Right cardiac atrium (tissue), 5 donors: Measurements from ENCODE around the gene SEL1L. TPM values are rescaled to one million over a fixed set of nuclear protein-coding genes. Genes with fewer than 3 reads are reported as not detected.

ENCODE experiments used
- ATAC-seq, 2 donors: fragments of 200-7000 bp; cut with Tn5 transposase; one replicate each; pipeline versions ENCODE4 v1.8.0 to v1.9.1; 2020; ENCODE audit warnings: moderate library complexity in 2 of 2, mild to moderate bottlenecking in 1 of 2
- DNase-seq, 3 donors: peaks; one replicate each; pipeline ENCODE4 v3.0.0-alpha.2; 2020
- H3K27ac ChIP-seq: one replicate; pipeline ENCODE4 v1.5.1; 2013; ENCODE audit warnings: mild to moderate bottlenecking, low read length, control low read depth, moderate library complexity
- H3K27me3 ChIP-seq: one replicate; pipeline ENCODE4 v1.6.1; 2013; ENCODE audit not compliant: control insufficient read depth, insufficient read depth
- H3K4me1 ChIP-seq: one replicate; pipeline ENCODE4 v1.6.1; 2013; ENCODE audit warnings: low read length; ENCODE audit not compliant: control insufficient read depth, insufficient read depth
- H3K4me3 ChIP-seq: one replicate; pipeline ENCODE4 v1.5.1; 2013; ENCODE audit warnings: low read length, control low read depth
- H3K9me3 ChIP-seq: one replicate; pipeline ENCODE4 v1.6.1; 2013; ENCODE audit warnings: low read length; ENCODE audit not compliant: control insufficient read depth
- WGBS: extraction: QIAGEN DNeasy Blood & Tissue Kit; methylation state at CpG from one replicate; pipeline ENCODE4 v1.1.7; 2013; 5-methylcytosine and 5-hydroxymethylcytosine counted together
- intact Hi-C, 4 donors: fragments of 100-400 bp; cut with DNase I; formaldehyde crosslinking; loops; one replicate each; pipeline versions ENCODE4 v1.11.0 to v1.14.0; 2022 to 2023
- polyA plus RNA-seq: library from polyadenylated mRNA; stranded (reverse); fragments of 200-250 nt; gene quantifications from one replicate; pipeline ENCODE4 v1.2.3, GENCODE V29; 2013
- total RNA-seq, 4 donors: library from RNA; stranded (reverse); fragmentation: NEBNext Ultra II Directional; extraction: Animal tissue kit (Norgen Biotek cat#: 25700); gene quantifications; one replicate each; pipeline ENCODE4 v1.2.1, GENCODE V29; 2021
- donor health status: healthy with polysubstance abuse.
- donor health status: DM: no; HTN: yes; CAD: no.
- donor health status: DM: no; HTN: no; CAD: no.
- donor health status: DM: no; HTN: yes; CAD: no; lungs with severe emphysema.
- donor health status: DM: yes; HTN: yes; CAD: no.

The SEL1L gene
- total and polyA plus RNA-seq, 5 donors, result 13.9 to 77.7 (median 61.7) TPM

DNA sequence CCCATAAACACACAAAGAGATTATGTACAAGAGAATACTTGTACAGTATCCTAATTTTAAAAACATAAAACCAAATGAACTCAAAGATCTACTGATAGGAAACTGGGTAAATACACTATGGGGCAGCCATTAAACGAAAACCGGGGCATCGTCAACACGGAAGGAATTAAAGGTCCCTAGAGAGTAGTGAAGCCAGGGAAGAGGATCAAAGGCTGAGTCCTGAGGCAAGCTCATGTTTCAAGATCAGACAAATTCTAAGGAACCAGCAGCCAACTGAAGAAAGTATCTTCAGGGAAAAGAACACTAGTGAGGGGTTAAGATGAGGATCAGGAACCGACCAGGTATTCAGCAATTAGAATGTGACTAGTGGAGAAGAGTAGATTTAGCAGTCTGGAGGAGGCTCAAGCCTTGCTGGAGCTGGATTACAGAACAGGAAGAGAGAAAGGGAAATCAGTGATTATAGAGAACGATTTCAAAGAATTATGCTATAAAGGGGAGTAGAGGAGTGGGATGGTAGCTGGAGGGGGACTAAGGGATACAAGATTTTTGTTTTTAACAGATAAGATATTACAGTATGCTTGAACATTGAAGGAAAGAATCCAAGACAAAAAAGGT, 23.7 kb downstream of the SEL1L start:
- Histone ChIP-seq H3K4me1 (peaks cover 4% of the 10 kb centered on the region), H3K27me3 (no peaks in the 10 kb centered on the region), H3K4me3 (no peak overlapping the region), H3K27ac (no peak overlapping the region), H3K9me3 (no peaks in the 10 kb centered on the region)
- 29% methylated on average over 6 of the region's 6 CpGs for WGBS
- intact Hi-C loops, result no loop called here
- DNase-seq (no peak), ATAC-seq (peak; percentile 38 to 49)

DNA sequence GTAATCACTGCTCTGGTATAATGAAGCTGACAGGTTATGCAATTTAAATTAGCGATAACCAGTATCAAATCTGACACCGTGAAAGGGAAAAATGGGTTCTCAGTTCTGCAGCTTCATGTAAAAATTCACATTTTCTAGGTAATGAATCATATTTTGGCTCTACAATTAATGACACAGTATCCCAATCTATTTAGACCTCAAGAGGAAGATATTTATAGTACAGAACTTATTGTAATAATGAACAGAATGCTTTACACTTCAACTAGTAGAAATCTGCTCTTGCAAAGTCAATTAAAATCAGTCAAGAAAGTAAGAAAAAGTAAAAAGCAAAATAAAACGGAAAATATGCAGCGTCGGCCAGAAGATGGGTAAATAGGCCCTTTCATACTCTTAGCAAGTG, 24.3 kb downstream of the SEL1L start:
- DNase-seq (no peak), ATAC-seq (no peak)
- H3K4me1 ChIP-seq, result peaks cover 4% of the 10 kb centered on the region
- WGBS, result 74% methylated on average over 5 of the region's 5 CpGs
- intact Hi-C loops, result no loop called here
- no peaks in the 10 kb centered on the region for H3K9me3 ChIP-seq
- no peaks in the 10 kb centered on the region for H3K27me3 ChIP-seq
- H3K4me3 ChIP-seq, result no peak overlapping the region
- no peak overlapping the region for H3K27ac ChIP-seq

DNA sequence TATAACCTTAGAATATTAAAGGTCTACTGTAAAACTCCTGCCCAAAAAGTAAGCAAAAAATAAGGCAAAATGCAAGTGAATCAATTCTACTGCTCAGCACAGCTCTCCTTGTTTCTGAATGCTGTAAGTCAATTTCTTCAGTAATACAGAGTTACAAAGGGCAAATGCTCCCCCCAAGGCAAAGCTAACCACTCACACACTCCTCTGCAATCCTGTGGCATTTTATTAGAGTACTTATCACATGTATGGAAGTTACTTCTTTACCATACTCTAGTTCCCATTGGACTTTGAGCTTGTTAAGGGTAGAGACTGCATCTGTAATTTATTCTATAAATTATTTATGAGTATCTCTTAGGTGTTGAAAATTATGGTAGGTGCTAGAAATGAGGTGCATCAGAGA, 27.2 kb downstream of the SEL1L start:
- no peak overlapping the region for H3K4me3 ChIP-seq
- H3K27ac ChIP-seq, result no peak overlapping the region
- ATAC-seq, result no peak
- H3K27me3 ChIP-seq, result no peaks in the 10 kb centered on the region
- H3K9me3 ChIP-seq, result no peaks in the 10 kb centered on the region
- DNase-seq, result no peak
- H3K4me1 ChIP-seq, result peaks cover 3% of the 10 kb centered on the region
- intact Hi-C loops, result no loop called here

DNA sequence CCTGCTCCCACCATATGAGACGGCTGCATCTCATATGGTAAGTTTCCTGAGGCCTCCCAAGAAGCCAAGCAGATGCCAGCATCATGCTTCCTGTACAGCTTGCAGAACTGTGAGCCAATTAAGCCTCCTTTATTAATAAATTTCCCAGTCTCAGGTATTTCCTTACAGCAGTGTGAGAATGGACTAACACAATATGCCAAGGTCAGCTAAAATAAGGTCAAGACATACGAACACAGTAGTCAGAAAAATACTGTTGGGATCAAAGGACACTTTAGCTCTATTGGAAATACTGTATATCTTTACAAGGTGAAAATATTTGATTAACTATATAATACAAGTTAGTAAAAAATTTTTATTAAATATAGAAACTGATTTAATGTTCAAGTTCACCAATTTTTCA, 28.8 kb downstream of the SEL1L start:
- DNase-seq (no peak), ATAC-seq (no peak)
- Histone ChIP-seq H3K4me3 (no peak overlapping the region), H3K27me3 (no peaks in the 10 kb centered on the region), H3K27ac (no peak overlapping the region), H3K4me1 (peaks cover 1% of the 10 kb centered on the region), H3K9me3 (no peaks in the 10 kb centered on the region)
- intact Hi-C loops, result no loop called here
- WGBS, result 97% methylated on average over 2 of the region's 2 CpGs

DNA sequence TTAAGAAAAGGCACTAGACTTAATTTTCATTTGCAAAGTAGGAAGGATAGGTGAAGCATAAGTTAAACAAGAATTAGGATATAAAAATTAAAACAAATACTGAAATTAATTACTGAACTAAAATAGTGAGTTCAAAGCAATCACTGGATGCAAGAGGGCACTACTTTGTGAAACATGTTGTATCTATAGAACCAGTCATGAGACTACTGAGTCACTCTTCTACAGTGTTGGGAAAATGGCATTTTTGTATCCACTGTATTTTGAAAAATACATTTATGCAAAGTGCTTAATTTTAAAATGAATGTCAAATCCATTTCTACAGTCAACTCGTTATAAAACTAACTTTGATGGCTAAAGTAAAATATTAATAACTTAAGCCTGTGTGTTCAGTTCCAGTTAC, 47.9 kb downstream of the SEL1L start:
- H3K9me3 ChIP-seq, result no peaks in the 10 kb centered on the region
- no peak overlapping the region for H3K4me3 ChIP-seq
- intact Hi-C loops, result no loop called here
- WGBS, result 89% methylated on average over 1 of the region's 1 CpG
- H3K27ac ChIP-seq, result no peak overlapping the region
- no peaks in the 10 kb centered on the region for H3K27me3 ChIP-seq
- DNase-seq (no peak), ATAC-seq (no peak)
- H3K4me1 ChIP-seq, result no peaks in the 10 kb centered on the region

DNA sequence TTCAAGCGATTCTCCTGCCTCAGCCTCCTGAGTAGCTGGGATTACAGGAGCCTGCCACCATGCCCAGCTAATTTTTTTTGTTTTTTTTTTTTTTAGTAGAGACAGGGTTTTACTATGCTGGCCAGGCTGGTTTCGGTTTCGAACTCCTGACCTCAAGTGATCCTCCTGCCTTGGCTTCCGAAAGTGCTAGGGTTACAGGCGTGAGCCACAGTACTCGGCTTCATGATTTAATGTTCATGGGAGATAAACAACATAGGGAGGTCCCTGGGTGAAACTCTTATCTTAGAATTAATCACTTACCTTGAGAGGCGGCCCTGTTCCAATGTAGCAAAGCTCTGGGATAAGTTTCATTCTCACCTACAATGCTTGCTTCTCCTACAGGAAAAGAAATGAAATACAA, 48.3 kb downstream of the SEL1L start:
- WGBS, result 93% methylated on average over 7 of the region's 7 CpGs
- Histone ChIP-seq H3K27ac (no peak overlapping the region), H3K4me1 (no peaks in the 10 kb centered on the region), H3K9me3 (no peaks in the 10 kb centered on the region), H3K27me3 (no peaks in the 10 kb centered on the region), H3K4me3 (no peak overlapping the region)
- intact Hi-C loops, result no loop called here
- ATAC-seq (no peak), DNase-seq (no peak)

DNA sequence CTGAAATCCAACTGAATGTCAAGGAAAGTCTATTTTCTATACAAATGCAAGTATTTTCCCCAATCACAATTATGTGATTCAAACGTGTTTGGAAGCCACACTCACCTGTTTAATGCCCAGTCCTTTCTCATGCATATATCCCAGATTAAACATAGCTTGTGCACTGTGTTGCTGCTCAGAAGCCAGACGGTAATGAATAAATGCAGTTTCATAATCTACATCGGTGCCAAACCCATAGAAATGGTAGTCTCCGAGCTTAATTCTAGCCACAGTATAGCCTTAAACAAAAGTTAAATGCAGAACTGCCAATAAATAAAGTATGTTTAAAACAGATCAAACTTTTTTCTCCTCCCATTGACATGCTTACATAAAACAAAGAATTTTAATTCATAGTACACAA, 49.5 kb downstream of the SEL1L start:
- ATAC-seq (no peak), DNase-seq (no peak)
- WGBS, result 92% methylated on average over 4 of the region's 4 CpGs
- Histone ChIP-seq H3K4me3 (no peak overlapping the region), H3K27ac (no peak overlapping the region), H3K27me3 (no peaks in the 10 kb centered on the region), H3K4me1 (no peaks in the 10 kb centered on the region), H3K9me3 (no peaks in the 10 kb centered on the region)
- intact Hi-C loops, result no loop called here

DNA sequence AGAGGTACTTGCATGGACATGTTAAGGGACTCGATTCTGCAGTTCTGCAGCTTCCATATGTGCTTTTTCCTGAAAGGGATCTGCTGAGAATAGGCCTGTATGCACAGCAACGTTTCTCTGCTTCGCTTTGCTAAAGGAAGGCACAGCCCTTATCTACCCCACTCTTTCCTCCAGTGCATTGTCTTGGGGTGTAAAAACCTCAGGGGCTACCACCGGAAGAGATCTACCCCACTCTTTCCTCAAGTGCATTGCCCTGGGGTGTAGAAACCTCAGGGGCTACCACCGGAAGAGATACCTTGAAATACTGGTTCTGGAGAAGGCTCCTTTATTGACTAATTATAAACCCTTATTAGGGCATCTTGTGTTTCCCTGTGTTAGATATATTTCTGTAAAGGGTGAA, 52.9 kb downstream of the SEL1L start:
- WGBS, result 92% methylated on average over 5 of the region's 5 CpGs
- no peaks in the 10 kb centered on the region for H3K4me1 ChIP-seq
- no peak for DNase-seq
- intact Hi-C loops, result no loop called here
- H3K27me3 ChIP-seq, result no peaks in the 10 kb centered on the region
- H3K4me3 ChIP-seq, result no peak overlapping the region
- ATAC-seq, result no peak
- H3K27ac ChIP-seq, result no peak overlapping the region
- H3K9me3 ChIP-seq, result no peaks in the 10 kb centered on the region

DNA sequence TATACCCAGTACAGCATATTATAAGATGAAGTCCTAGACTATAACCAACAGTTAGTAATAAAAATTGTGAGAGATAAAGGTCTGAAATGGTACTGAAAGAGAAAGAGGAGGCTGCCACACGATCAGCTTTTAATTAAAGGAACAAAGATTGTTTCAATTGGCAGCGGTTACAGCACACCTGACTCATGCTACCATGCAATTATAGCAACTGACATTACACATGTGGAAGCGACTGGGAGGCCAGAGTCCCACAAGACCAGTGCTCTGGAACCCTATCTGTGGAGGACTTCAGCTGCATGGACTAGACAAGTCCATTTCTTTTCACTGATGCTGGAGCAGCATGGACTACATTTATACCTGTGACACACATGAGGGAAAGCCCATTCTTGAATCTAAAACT, 55.2 kb downstream of the SEL1L start:
- ATAC-seq (no peak), DNase-seq (no peak)
- Histone ChIP-seq H3K9me3 (no peaks in the 10 kb centered on the region), H3K27me3 (no peaks in the 10 kb centered on the region), H3K4me1 (no peaks in the 10 kb centered on the region), H3K4me3 (no peak overlapping the region), H3K27ac (no peak overlapping the region)
- intact Hi-C loops, result no loop called here
- 66% methylated on average over 3 of the region's 3 CpGs for WGBS

DNA sequence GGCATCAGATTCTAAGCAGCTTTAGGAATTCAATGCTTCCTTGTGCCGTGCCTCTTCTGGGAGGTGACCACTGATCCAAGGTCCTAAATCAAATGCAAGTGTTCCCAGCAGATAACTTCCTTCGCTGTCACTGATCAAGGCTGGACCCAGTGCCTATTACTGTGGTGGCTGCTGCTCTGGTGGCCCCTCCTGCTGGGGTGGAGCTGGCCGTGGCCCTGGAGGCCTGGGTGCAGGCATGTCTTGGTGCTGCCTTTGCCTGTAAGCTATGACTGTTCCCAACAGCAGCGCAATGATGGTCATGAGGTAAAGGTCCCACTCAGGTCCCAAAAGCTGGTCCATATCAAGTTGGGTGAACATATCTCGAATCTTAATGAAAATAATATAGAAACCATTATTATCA, 56.8 kb downstream of the SEL1L start:
- Histone ChIP-seq H3K27me3 (no peaks in the 10 kb centered on the region), H3K4me3 (no peak overlapping the region), H3K27ac (no peak overlapping the region), H3K4me1 (no peaks in the 10 kb centered on the region), H3K9me3 (no peaks in the 10 kb centered on the region)
- DNase-seq (no peak), ATAC-seq (peak in 1 of 2 donors; percentile 36)
- intact Hi-C loops, result no loop called here
- WGBS, result 91% methylated on average over 5 of the region's 5 CpGs

DNA sequence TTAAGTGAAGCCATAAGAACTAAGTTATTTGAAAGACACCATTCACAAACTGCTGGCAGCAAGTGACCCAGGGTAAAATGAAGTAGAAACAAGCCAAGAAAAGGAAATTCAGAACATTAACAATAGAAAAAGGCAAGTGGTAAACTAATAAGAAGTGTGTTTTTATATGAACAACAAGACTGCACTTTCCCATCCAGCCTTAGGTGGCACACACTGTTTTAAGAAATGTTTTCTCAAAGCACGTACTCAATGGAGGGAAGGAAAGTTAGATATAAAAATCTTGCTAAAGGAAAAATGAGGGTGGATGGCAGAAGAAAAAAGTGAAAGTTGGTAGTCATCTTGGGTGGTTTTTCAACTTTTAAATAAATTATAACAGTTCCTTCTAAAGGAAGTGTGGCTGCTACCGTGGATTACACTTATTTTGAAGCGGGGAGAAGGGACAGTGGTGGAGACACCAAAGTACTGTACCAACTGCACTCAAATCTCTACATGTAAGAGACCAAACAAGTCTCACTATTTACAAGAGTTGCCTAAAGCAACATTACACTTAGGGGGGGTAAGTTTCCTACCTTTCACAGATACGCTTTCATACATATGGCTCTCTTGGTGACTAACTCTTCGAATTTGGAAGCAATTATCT, 58.8 kb downstream of the SEL1L start:
- Histone ChIP-seq H3K4me3 (no peak overlapping the region), H3K9me3 (no peaks in the 10 kb centered on the region), H3K27me3 (no peaks in the 10 kb centered on the region), H3K27ac (no peak overlapping the region), H3K4me1 (no peaks in the 10 kb centered on the region)
- WGBS, result 93% methylated on average over 5 of the region's 5 CpGs
- DNase-seq (no peak), ATAC-seq (no peak)
- intact Hi-C loops, result no loop called here

DNA sequence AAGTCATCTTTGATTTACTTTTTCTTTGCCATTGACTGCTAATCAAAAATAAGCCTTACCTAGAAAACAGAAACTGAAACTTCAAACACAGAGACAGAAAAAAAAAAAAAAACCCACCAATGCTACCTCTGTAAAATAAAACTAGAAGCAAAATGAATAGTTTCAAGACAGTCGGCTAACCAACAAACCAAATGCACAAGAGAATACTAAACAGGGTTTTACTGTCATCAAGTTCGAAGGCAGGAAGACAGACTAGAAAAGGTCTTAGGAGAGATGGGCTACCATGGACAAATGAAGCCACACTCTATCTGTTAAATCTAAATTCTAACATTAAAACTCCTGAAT, 59.5 kb downstream of the SEL1L start:
- Histone ChIP-seq H3K27ac (no peak overlapping the region), H3K27me3 (no peaks in the 10 kb centered on the region), H3K4me1 (no peaks in the 10 kb centered on the region), H3K4me3 (no peak overlapping the region), H3K9me3 (no peaks in the 10 kb centered on the region)
- DNase-seq (no peak), ATAC-seq (no peak)
- WGBS, result 64% methylated on average over 2 of the region's 2 CpGs
- intact Hi-C loops, result no loop called here
